ENCODE results near the gene ARF6.
"Not testable (repeated sequence)": the region's sequence is repeated elsewhere in the genome, so short reads cannot be mapped to it uniquely, and the experiment has no call there.

DNA sequence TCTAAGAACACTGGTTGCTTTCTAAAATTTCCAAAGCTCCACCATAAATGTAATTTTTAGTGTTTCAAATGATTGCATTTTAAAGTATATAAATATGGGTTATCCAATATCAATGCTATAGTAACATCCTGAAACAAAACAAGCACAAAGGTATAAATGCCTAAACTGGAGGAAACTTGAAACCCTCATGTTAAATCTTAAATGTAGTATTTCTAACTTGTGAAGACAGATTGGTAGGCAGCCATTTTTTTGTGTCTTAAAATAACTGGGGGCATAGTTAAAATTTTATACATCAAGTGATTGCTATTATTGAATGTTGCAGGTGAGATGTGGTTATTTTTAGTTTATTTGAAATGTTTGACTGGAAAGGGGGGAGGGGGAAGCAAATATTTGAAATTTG is 3.4 kb downstream of the ARF6 start:
- not testable (repeated sequence) for TF ChIP-seq FOXP2 (optimal IDR thresholded peaks at IDR 0.05; ENCODE audit: control extremely low read depth, extremely low read length, insufficient read depth); POLR2AphosphoS5 (IDR thresholded peaks at IDR 0.05; ENCODE audit: borderline replicate concordance, low read depth, low read length); EZH2 (IDR thresholded peaks at IDR 0.05)
